ENCODE data around the gene ATF2.

- TF ChIP-seq CTCF (IDR thresholded peaks at IDR 0.05): no peak
- TF ChIP-seq POLR2AphosphoS5 (IDR thresholded peaks at IDR 0.05): no peak
Observed at GRCh38 chr2:175156534-175156933, 11.5 kb downstream of the ATF2 start.
